Colon (tissue), 2 donors: ENCODE data around the gene ISG20L2.

Source experiments
- FAIRE-seq: peaks from 2 replicates; lab custom pipeline; 2012; peaks lifted over from hg19 to GRCh38; lab: Jason Lieb, UNC
- donor health status: control.
- donor health status: control.

Gene ISG20L2

DNA sequence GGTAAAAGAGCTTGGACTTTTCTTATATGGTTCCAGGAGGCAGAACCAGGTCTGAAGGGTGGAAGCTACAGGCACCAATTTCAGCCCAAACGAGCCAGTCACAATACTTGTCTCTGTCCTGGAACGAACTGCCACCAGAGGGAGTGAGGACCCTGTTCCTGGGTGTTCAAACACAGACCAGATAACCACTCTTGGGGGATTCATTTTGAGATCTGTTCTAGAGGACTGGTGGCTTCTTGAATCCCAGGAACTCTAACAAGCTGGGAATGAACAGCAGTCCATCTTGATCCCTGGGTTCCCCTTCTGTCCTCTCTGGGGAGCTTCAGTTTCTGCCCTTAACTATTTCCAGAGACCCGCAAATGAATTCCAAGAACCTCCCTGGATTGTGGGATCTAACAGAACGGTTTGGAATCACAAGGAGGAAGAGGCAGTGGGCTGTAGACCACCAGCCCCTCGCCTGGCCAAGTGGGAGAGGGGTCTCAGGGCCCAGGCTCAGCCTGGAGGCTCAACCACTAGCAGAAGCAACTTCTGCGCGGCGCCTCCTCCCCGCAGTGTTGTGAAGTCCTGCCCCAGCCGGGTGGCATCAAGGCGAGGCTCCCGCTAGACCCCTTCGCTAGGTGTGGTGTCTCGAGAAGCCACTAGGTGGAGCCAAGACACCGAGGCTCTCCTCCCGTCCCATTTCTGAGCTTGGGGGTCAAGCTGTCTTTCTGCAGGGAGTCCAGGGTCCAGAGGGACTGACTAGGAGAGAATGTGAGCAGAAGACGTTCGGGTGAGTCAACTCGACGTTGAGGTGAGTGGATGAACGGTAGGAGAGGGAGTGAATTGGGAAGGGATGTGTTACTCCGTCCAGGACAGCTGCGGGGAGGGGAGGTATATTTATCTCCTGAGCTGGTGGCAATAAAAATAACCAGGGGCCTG lies 39.3 kb downstream of the ISG20L2 start:
- FAIRE-seq = no peak

GRCh38 chr1:156684227-156684782 lies 44.3 kb downstream of the ISG20L2 start:
- no peak for FAIRE-seq

GRCh38 chr1:156682166-156682890 lies 46.2 kb downstream of the ISG20L2 start:
- no peak for FAIRE-seq

GRCh38 chr1:156681196-156681960 lies 47.2 kb downstream of the ISG20L2 start:
- no peak for FAIRE-seq

DNA sequence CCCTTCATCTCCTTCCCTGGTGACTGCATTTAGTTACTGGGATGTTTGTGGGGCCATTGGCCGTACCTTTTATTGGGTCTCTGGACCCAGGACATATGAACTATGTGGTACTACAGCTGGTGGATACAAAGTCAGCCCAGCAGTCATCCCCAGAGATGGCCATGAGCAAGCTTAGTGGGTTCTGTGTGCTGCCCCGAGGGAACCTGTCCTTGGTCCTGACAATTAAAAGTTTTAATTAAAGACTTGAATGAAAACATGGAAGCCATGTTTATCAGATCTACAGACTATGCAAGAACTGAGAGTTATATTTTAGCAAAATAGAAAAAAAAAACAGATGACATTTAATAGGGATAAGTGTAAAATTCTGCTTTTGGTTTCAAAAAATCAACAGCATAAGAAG lies 48.5 kb downstream of the ISG20L2 start:
- FAIRE-seq = no peak

DNA sequence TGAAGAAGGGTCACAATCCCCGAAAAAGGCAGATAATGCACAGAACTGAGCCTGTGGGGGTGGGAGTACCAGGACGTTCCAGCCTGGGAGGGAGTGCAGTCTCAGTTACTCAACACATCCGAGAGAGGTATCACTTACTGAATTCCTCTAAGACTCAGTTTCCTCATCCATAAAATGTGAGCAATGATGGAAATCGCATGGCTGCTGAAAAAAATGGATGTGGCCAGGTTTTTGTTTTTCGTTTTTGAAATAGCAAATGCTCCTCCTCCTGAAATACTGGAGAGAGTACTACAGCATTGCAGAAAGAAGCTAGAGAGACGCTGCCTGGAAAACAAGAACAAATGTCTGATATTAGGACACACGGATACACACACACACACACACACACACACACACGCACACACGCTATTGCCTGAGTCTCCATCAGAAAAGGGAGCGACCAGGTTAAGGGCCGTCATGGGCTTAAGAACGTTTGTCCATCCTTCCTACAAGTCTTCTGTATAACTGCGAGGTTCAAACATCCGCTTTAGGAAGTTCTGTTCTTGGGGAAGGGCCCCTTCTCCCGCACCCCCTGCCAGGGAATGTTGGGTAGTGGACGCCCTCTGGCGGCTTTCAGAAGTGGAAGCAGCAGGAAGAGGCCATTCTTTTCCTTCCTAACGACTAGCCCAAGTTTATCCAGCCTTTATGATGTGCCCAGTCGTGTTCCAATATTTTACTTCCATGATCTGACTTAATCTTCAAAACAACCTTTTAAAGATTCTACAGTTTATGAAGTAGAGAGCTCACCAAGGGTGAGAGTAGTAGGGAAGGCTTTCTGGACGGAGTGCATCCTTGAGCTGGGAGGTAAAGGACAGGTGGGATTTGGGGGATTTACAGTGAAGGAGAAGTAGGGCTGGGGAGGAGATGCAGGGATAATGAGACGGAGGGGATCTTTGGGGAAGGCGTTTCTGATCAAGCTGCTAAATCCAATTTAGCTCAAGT lies 50.7 kb downstream of the ISG20L2 start:
- FAIRE-seq = no peak

- FAIRE-seq = no peak
Observed at GRCh38 chr1:156676820-156677615, 51.5 kb downstream of the ISG20L2 start, which contains the start of gene NES. Gene NES, minus strand, starts transcription at chr1:156677407. Its CDS starts 143 bp downstream, at chr1:156677264.

DNA sequence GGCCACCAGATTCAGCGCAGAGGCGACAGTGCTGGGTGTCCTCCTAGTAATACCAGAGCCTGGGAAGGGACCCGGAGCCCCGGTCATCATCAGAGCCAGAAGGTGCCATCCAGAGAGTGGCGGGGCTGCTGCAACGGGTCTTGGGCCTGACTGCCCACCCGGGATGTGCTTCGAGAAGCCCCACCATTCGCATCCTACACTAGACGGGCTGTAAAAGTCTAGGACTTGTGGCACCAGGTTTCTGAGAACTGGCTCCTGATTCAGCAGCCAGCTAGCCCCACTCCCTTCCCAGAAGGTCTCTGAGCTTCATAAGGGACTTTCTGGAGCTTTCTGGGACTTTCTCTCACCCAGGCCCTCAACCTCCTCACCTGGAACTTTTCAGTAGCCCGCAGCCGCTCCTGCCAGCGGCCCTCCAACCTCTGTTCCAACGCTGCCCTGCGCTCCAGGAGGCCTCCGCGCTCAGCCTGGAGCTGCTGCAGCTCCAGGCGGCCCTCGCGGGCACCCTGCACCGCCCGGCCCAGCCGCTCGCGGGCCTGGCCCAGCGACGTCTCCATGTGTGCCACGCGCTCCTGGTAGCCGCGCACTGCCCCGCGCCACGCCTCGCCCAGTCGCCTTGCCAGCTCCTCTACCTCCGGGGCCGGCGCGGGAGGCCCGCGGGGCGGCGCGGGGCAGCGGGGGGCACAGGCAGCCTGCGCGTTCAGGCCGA lies 52.3 kb downstream of the ISG20L2 start:
- no peak for FAIRE-seq

DNA sequence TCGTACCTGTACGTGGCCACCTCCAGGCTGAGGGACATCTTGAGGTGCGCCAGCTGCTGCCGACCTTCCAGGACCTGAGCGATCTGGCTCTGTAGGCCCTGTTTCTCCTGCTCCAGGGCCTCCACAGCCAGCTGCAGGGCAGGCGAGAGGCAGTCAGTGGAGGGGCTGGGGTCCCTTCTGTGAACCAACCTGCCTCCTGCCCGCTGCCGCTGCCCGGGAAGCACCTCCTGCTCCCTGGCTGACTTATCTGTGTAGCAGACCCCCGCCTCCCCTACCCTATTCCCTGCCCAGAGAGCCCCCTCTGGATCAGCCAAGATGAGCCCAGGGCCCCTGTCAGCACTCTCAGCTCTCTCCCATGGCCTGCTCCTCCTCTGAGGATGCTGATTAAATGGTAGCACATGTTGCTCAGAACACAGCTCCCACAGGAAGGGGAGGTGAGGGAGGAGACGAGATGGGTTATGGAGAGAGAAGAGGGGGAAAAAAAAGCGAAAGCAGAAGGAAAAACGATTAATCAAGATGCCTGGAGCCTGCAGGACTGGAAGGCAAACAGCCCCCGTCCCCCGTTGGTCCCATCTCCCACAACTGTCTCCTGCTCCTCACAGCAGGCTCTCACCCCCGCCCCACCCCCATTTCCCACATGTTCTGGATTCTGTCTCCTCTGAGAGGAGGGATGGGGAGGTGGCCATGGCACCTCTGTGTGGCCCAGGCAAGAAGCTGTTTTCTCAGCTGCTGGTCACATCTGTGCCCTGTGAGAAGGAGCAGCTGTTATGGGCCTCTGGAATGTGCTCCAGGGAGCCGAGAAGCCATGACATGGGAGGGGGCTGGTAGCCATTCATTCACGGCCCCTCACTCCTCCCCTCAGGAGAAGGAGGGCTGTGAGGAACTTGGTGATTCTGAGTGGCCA lies 53.1 kb downstream of the ISG20L2 start:
- FAIRE-seq = no peak

DNA sequence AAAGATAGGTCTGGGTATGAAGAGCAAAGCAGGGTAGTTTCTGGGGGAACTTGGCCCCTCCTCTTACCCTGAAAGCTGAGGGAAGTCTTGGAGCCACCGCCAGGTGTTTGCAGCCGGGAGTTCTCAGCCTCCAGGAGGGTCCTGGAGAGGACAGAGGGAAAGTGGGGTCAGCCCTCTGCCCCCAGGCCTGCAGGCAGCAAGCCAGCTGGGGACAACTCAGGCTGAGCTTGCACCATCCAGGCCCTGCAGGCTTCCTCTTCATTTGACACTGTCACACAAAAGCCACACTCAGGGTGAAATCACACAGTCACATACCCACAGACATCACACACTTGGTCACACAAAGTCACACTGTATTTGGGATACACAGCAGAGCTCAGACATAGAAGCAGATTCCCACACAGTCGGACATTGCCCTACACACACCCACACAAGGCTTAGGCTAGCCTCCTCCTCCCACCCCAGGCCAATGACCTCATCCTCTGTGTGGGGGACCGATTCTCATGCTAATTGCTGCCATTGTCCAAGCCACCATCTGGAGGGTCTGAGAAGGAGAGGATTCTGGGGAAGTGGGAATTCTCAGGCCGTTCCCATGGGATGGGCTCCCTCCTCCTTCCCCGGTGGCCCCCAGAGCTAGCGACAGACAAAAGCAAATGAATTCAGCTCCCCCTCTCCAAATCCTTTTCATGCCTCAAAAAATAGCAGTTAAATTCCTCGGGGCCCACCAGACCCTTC lies 55.0 kb downstream of the ISG20L2 start:
- FAIRE-seq = no peak
